ENCODE data around the gene PAK1. TPM values are rescaled to one million over a fixed set of nuclear protein-coding genes. Genes with fewer than 3 reads are reported as not detected.
"Not testable (repeated sequence)": the region's sequence is repeated elsewhere in the genome, so short reads cannot be mapped to it uniquely, and the experiment has no call there.

Gene PAK1
- total RNA-seq, 1 experiment from 2014 or later = 60.1 TPM

DNA sequence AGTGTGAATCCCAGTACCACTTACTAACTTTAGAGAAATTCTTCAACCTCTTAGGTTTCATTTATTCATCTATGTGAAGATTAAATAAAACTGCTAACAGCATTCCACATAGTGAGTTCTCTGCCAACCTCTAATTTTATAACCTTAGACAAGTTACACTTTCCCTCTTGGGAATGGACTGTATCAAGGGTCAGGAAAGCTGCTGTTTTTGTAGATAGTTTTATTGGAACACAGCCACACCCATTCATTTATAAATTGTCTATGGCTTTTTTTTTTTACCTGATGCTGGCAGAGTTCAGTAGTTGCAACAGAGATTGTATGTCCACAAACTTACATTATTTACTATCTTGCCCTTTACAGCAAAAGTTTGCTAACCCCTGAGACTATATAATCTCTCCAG is 81.1 kb downstream of the PAK1 start:
- DNase-seq = peak; percentile 17
- Histone ChIP-seq H3K27me3 (ENCODE audit: low read length) (no peaks in the 10 kb centered on the region), H3K4me1 (ENCODE audit: low read length) (peaks cover 7% of the 10 kb centered on the region), H3K4me3 (ENCODE audit: low read length) (no peak overlapping the region), H2AFZ (ENCODE audit: low read length) (no peak overlapping the region), H4K20me1 (ENCODE audit: insufficient read depth, low read depth, low read length) (peaks cover 9% of the 10 kb centered on the region; the same call in 1 of the 2 replicates), H3K79me2 (ENCODE audit: low read length) (no peaks in the 10 kb centered on the region), H3K9me2 (replicated peaks; ENCODE audit: insufficient read depth, low read length) (no peaks in the 10 kb centered on the region), H3K27ac (ENCODE audit: low read length) (no peak overlapping the region), H3K9ac (ENCODE audit: low read length) (no peak overlapping the region), H3K9me3 (ENCODE audit: low read length) (no peaks in the 10 kb centered on the region), H3K36me3 (ENCODE audit: insufficient read depth, low read length) (no peaks in the 10 kb centered on the region), H3K4me2 (ENCODE audit: low read depth, low read length, poor library complexity, severe bottlenecking) (no peak overlapping the region)

DNA sequence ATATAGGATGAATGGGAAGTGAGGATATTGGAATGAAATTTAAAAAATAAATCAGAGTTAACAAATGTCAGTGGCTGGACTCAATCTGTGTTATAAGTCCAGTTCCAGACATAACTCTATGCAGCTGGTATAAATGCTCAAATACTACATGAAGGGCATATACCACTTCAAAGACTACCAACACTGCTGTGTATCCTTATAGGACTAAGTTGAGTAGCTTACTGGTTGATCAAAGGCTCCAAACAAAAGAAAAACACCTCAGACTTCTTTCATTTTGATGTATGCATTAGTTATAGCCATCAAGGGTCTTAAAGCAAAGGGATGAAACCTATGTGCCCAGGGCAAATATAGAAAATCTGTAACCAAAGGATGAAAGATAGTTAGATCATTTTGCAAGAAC is 86.2 kb downstream of the PAK1 start:
- H3K4me1 ChIP-seq (ENCODE audit: low read length) = peaks cover 7% of the 10 kb centered on the region
- H3K4me3 ChIP-seq (ENCODE audit: low read length) = no peak overlapping the region
- peak; percentile 34 for DNase-seq
- no peak overlapping the region for H2AFZ ChIP-seq (ENCODE audit: low read length)
- no peak overlapping the region for H3K27ac ChIP-seq (ENCODE audit: low read length)
- H3K79me2 ChIP-seq (ENCODE audit: low read length) = no peaks in the 10 kb centered on the region
- H3K4me2 ChIP-seq (ENCODE audit: low read depth, low read length, poor library complexity, severe bottlenecking) = no peak overlapping the region
- 0 out of 2 replicates have a peak, but pooled peaks cover 6% of the 10 kb centered on the region for H4K20me1 ChIP-seq (ENCODE audit: insufficient read depth, low read depth, low read length)
- H3K9me3 ChIP-seq (ENCODE audit: low read length) = no peaks in the 10 kb centered on the region
- H3K27me3 ChIP-seq (ENCODE audit: low read length) = no peaks in the 10 kb centered on the region
- no peaks in the 10 kb centered on the region for H3K36me3 ChIP-seq (ENCODE audit: insufficient read depth, low read length)
- H3K9me2 ChIP-seq (replicated peaks; ENCODE audit: insufficient read depth, low read length) = no peaks in the 10 kb centered on the region
- H3K9ac ChIP-seq (ENCODE audit: low read length) = no peak overlapping the region

DNA sequence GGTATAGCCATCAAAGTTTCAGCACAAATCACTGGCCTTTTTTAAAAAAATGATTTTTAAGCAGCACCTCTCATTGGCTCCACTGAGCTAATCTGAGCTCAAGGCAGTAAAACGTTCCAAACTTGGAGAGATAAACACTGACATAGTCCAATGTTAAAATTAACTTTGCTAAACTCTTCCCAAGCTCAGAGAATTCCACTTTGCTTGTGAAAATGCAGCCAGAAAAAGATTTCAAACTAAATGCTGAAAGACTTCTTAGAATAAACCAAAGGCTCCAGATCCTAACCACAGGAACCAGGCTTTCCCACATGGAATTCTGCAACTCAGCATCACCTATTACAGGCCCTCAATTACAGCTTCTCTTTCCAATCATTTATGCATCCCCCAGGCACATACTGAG is 87.7 kb downstream of the PAK1 start:
- Histone ChIP-seq H3K36me3 (ENCODE audit: insufficient read depth, low read length) (no peaks in the 10 kb centered on the region), H3K9me3 (ENCODE audit: low read length) (no peaks in the 10 kb centered on the region), H3K9me2 (replicated peaks; ENCODE audit: insufficient read depth, low read length) (no peaks in the 10 kb centered on the region), H3K79me2 (ENCODE audit: low read length) (no peaks in the 10 kb centered on the region), H3K4me1 (ENCODE audit: low read length) (peaks cover 7% of the 10 kb centered on the region), H3K4me2 (ENCODE audit: low read depth, low read length, poor library complexity, severe bottlenecking) (no peak overlapping the region), H2AFZ (ENCODE audit: low read length) (no peak overlapping the region), H4K20me1 (ENCODE audit: insufficient read depth, low read depth, low read length) (0 out of 2 replicates have a peak, but pooled peaks cover 6% of the 10 kb centered on the region), H3K4me3 (ENCODE audit: low read length) (no peak overlapping the region), H3K9ac (ENCODE audit: low read length) (no peak overlapping the region), H3K27ac (ENCODE audit: low read length) (no peak overlapping the region), H3K27me3 (ENCODE audit: low read length) (no peaks in the 10 kb centered on the region)
- peak; percentile 16 for DNase-seq

DNA sequence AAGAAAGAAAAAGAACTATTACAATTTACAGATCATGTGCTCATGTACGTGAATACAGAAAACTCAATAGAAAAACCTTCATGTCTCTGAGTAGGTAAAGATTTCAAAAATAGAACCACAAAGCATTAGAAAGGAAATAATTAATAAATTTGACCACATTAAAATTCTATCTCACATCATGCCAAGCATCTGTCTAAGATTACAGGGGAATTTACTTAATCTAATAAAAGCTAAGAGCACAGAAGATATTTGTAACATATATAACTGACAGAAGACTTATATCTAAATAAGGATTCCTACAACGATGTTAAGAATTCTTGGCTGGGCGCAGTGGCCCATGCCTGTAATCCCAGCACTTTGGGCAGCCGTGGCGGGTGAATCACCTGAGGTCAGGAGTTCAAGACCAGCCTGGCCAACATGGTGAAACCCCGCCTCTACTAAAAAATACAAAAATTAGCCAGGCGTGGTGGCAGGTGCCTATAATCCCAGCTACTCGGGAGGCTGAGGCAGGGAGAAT is 88.6 kb downstream of the PAK1 start:
- not testable (repeated sequence) for H3K27me3 ChIP-seq (ENCODE audit: low read length); H3K4me3 ChIP-seq (ENCODE audit: low read length); DNase-seq; H3K4me2 ChIP-seq (ENCODE audit: low read depth, low read length, poor library complexity, severe bottlenecking); H3K27ac ChIP-seq (ENCODE audit: low read length); H3K79me2 ChIP-seq (ENCODE audit: low read length); H3K4me1 ChIP-seq (ENCODE audit: low read length); H2AFZ ChIP-seq (ENCODE audit: low read length); H3K9me3 ChIP-seq (ENCODE audit: low read length); H3K36me3 ChIP-seq (ENCODE audit: insufficient read depth, low read length); H4K20me1 ChIP-seq (ENCODE audit: insufficient read depth, low read depth, low read length); H3K9me2 ChIP-seq (replicated peaks; ENCODE audit: insufficient read depth, low read length); H3K9ac ChIP-seq (ENCODE audit: low read length)

DNA sequence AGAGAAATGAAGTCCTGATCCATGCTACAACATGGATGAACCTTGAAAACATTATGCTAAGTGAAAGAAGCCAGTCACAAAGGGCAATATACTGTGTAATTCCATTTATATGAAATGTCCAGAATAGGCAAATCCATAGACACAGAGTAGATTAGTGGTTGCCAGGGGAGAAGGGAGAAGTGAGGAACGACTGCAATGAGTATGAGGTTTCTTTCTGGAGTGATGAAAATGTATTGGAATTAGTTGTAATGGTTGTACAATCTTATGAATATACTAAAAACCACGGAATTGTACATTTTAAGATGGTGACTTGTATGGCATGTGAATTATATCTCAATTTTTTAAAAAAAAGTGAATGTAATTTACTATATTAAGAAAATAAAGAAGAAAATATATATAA is 89.3 kb downstream of the PAK1 start:
- Histone ChIP-seq H3K27me3 (ENCODE audit: low read length) (no peaks in the 10 kb centered on the region), H4K20me1 (ENCODE audit: insufficient read depth, low read depth, low read length) (0 out of 2 replicates have a peak, but pooled peaks cover 6% of the 10 kb centered on the region), H3K27ac (ENCODE audit: low read length) (no peak overlapping the region), H3K9ac (ENCODE audit: low read length) (no peak overlapping the region), H3K36me3 (ENCODE audit: insufficient read depth, low read length) (no peaks in the 10 kb centered on the region), H2AFZ (ENCODE audit: low read length) (no peak overlapping the region), H3K4me1 (ENCODE audit: low read length) (peaks cover 4% of the 10 kb centered on the region), H3K9me2 (replicated peaks; ENCODE audit: insufficient read depth, low read length) (no peaks in the 10 kb centered on the region), H3K4me3 (ENCODE audit: low read length) (no peak overlapping the region), H3K4me2 (ENCODE audit: low read depth, low read length, poor library complexity, severe bottlenecking) (no peak overlapping the region), H3K9me3 (ENCODE audit: low read length) (no peaks in the 10 kb centered on the region), H3K79me2 (ENCODE audit: low read length) (no peaks in the 10 kb centered on the region)
- peak; percentile 15 for DNase-seq

DNA sequence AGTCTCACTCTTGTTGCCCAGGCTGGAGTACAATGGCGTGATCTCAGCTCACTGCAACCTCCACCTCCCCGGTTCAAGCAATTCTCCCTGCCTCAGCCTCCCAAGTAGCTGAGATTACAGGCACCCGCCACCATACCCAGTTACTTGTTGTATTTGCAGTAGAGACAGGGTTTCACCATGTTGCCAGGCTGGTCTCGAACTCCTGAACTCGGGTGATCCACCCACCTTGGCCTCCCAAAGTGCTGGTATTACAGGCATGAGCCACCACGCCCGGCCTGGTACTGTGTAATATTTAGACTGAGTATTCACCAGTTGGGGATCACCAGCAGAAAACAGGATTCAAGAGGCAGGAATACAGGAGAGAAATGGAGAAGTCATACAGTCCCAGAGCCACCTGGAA is 90.5 kb downstream of the PAK1 start:
- H3K4me1 ChIP-seq (ENCODE audit: low read length); DNase-seq; H2AFZ ChIP-seq (ENCODE audit: low read length); H3K27me3 ChIP-seq (ENCODE audit: low read length); H4K20me1 ChIP-seq (ENCODE audit: insufficient read depth, low read depth, low read length); H3K4me3 ChIP-seq (ENCODE audit: low read length); H3K4me2 ChIP-seq (ENCODE audit: low read depth, low read length, poor library complexity, severe bottlenecking); H3K36me3 ChIP-seq (ENCODE audit: insufficient read depth, low read length); H3K27ac ChIP-seq (ENCODE audit: low read length); H3K9ac ChIP-seq (ENCODE audit: low read length); H3K9me3 ChIP-seq (ENCODE audit: low read length); H3K79me2 ChIP-seq (ENCODE audit: low read length); H3K9me2 ChIP-seq (replicated peaks; ENCODE audit: insufficient read depth, low read length): not testable (repeated sequence)

DNA sequence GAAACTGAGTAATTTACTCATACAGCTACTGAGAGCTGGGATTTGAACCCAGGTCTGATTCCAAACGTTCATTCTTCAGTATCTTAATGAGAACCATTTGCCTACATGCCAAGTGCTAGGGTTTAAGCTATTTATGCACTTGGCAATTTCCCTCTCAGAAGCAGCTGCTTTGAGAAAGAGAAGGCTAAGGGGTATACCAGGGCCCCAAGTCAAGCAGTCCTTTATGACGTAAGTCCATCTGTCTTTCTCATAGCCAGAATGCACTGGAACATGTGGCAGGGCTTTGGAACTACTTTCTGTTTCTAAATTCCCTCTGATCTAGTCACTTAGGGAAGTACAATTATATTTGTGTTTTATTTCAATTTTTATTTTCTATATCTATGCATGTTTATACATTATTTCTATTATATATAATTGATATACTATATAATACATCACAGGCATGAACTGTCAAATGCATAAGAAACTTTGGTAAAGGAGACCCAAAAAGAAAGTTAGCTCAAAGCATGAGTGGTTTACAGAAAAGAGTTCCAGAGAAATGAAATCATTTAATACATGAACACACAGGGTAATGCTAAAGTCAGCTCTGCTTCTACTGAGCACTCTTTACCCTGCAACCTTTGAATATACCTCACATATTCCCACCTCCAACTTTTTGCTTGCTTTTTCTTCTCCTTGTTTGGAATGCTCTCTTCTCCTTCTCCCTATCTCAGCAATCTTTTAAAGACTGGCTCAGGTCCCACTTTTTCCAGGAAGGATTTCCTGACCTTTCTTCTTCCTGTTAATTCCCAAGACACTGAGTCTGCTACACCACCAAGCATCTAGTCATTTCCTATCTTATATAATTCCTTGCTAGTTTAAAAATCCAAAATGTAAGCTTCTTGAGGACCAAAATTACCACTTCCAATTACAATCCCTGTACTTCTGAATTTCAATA is 91.9 kb downstream of the PAK1 start:
- Histone ChIP-seq H3K4me3 (ENCODE audit: low read length) (no peak overlapping the region), H3K4me1 (ENCODE audit: low read length) (no peaks in the 10 kb centered on the region), H3K79me2 (ENCODE audit: low read length) (no peaks in the 10 kb centered on the region), H4K20me1 (ENCODE audit: insufficient read depth, low read depth, low read length) (no peaks in the 10 kb centered on the region), H3K9me3 (ENCODE audit: low read length) (no peaks in the 10 kb centered on the region), H3K4me2 (ENCODE audit: low read depth, low read length, poor library complexity, severe bottlenecking) (no peak overlapping the region), H3K27ac (ENCODE audit: low read length) (no peak overlapping the region), H3K36me3 (ENCODE audit: insufficient read depth, low read length) (no peaks in the 10 kb centered on the region), H3K9me2 (replicated peaks; ENCODE audit: insufficient read depth, low read length) (no peaks in the 10 kb centered on the region), H3K27me3 (ENCODE audit: low read length) (no peaks in the 10 kb centered on the region), H3K9ac (ENCODE audit: low read length) (no peak overlapping the region), H2AFZ (ENCODE audit: low read length) (no peak overlapping the region)
- DNase-seq = peak; percentile 33

DNA sequence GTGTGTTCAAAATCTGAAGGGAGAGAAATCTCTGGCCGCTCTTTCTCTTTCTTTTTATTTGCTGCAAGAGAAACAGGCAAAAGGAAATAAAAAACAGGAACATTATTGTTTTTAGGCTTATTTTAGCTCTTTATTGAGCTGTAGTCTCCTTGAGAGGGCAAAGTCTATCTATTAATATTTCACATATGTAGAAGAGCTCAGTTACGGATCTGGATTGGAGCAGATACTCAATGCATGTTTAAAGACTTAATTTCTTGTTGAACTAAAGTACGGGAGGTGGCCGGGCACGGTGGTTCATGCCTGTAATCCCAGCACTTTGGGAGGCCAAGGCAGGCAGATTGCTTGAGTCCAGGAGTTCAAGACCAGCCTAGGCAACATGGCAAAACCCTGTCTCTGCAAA is 94.0 kb downstream of the PAK1 start:
- DNase-seq = peak; percentile 25
- no peaks in the 10 kb centered on the region for H3K4me1 ChIP-seq (ENCODE audit: low read length)
- no peaks in the 10 kb centered on the region for H4K20me1 ChIP-seq (ENCODE audit: insufficient read depth, low read depth, low read length)
- H3K9ac ChIP-seq (ENCODE audit: low read length) = no peak overlapping the region
- no peaks in the 10 kb centered on the region for H3K9me2 ChIP-seq (replicated peaks; ENCODE audit: insufficient read depth, low read length)
- H3K36me3 ChIP-seq (ENCODE audit: insufficient read depth, low read length) = no peaks in the 10 kb centered on the region
- H3K27ac ChIP-seq (ENCODE audit: low read length) = no peak overlapping the region
- no peaks in the 10 kb centered on the region for H3K9me3 ChIP-seq (ENCODE audit: low read length)
- H3K4me3 ChIP-seq (ENCODE audit: low read length) = no peak overlapping the region
- no peaks in the 10 kb centered on the region for H3K27me3 ChIP-seq (ENCODE audit: low read length)
- H3K79me2 ChIP-seq (ENCODE audit: low read length) = no peaks in the 10 kb centered on the region
- no peak overlapping the region for H3K4me2 ChIP-seq (ENCODE audit: low read depth, low read length, poor library complexity, severe bottlenecking)
- H2AFZ ChIP-seq (ENCODE audit: low read length) = no peak overlapping the region

Measured in Karpas-422 (cell line).